NOMO-1 treated with dmso at 0.1 percent for 144 hours (cell line): ENCODE measurements around the gene SEPTIN5.
"Not testable (repeated sequence)": the region's sequence is repeated elsewhere in the genome, so short reads cannot be mapped to it uniquely, and the experiment has no call there.

ENCODE experiments used
- DNase-seq: peaks from one replicate; lab custom pipeline; 2025; ENCODE audit not compliant: unreplicated experiment; lab: John Stamatoyannopoulos, UW

Gene SEPTIN5

DNA sequence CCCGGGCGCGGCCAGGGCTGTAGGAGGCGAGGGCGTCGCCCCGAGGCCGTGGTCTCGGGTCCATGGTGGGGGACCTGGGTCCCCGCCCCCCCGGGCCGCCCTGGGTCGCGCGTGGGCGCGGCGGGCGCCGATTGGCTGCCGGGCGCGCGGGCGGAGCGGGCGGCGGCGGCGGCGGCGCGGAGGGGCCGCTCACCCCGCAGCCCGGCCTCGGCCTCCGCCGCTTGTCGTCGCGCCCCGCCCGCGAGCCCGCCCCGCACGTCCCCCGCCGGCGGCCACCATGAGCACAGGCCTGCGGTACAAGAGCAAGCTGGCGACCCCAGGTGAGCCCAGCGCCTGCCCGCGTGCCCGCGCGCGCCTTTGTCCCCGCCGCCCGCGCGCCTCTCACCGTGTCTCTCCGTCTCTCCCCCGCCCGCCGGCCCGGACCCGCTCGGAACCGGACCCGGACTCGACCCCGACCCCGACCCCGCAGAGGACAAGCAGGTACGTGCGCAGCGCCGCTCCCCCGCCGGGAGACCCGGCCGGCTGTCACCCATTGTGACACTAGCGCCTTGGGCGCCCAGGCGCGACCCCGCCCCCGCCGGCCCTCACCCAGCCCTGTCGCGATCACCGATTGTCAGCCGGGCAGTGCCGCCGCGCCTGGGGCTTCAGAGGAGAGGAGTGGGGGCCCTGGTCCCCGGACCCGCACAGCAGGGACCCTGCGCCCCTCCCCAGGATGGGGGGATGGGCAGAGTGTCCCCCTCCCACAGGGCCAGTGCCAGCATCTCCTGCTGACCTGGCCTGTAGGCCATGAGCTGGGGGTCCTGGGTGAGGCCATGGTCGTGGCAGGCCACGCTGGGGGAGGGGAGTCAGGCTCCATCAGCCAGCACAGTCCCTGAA lies at the start of gene SEPTIN5:
SEPTIN5 (plus strand) TSS at position 192 of the 876 bp plus-strand sequence; CDS start at position 278, 86 bp downstream.
- DNase-seq = no peak

DNA sequence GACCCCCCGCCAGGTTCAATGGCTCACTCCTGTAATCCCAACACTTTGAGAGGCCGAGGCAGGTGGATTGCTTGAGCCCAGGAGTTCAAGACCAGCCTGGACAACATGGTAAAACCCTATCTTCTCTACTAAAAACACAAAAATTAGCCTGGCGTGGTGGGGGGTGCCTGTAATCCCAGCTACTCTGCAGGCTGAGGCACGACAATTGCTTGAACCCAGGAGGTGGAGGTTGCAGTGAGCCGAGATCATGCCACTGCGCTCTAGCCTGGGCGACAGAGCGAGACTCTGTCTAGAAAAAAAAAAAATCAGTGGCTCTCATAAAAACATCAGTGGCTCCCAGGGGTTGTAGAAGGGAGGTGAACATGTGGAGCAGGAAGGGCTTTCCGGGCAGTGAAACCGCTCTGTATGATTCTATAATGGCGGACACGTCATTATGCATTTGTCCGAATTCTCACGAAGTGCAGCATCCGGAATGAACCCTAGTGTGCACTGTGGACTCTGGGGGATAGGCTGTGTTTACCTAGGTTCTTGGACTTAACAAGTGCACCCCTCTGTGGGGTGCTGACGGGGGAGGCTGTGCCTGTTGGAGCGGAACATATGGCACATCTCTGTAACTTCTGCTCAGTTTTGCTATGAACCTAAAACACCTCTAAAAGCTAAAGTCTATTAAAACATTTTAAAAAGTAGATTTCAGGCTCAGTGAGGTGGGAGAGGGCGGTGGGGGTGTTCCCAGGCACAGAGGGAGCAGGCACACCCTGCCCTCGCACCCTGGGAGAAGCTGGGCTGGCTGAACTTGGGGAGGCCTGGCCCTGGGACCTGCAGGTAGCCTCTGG lies 49.1 kb upstream of the SEPTIN5 start:
- no peak for DNase-seq

DNA sequence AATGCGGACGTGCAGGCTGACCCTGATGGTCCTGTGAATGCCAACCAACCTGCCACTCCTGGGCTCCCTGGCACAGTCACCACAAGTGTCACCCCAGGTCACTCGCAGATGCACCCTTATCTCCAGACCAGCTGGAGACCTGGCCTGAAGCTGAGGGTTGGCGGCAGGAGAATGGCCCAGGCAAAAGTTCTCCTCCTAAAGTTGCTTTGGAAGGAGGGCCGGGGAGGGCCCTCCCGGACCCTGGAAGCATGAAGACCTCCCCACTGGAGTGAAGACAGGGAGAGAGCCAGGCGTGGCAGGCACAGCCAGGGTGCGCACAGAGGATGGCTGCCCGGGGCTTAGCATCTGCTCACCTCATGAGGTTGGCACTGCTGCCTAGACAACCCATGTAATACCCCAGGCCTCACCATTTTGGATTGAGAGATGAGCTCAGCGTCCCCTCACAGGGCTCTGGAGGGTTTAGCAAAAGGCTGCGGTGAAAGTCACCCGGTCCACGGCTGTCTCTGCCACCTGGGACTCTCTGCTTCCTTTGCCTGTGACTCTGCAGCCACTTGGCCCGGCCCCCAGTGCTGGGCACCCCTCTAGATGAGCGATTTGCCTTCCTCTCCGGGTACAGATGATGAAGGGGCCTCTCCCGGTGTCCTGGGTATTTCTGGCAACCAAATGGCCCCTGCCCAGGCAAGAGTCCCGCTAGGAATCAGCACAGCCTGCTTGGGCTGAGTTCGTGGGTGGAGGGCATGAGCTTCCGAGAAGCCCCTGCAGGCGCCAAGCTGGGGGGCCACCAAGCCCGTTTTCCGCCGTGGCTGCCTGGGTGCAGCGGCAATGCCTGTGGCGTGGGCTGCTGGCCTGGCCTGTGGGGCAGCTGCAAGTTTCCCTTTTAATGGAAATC lies 48.3 kb upstream of the SEPTIN5 start:
- no peak for DNase-seq

DNA sequence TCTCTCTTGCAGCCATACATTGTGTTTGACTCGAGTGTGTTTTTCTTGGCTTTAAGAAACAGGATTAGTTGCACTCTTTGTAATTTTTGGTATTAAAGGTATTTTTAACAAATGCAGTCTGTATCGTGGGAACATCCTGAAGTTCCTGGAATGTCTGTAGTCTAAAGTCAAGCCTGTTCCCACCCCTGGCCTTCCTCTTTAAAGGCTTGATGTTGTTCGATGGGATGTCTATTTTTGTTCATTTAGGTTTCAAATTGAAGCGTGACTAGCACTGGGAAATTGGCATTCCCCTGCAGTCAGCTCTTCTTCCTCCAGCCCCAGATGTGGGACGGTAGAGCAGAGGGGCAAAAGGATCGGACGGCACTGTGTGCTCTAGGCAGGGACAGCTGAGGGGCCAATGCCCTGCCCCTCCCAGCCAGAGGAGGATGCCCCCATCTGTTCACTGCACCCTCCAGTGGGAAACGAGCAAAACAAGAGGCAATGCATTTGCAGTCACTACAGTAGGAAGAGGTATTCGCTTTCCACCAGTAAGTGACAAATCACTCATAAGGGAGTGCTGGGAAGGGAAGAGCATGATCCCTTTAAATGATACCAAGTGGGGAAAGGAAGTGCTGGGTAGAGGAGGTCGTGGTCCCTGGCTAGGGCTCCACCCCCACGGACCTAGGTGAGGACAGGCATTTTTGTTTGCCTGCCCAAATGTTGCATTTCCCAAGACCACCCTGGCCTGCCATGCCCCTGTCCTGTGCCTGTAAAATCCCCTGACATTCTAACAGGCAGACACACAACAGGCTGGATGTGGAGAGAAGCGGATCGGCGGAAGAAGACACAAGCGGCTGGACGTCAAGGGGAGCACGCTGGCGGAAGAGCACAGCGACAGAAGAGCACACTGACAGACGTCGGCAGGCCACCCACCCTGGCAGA lies 47.4 kb upstream of the SEPTIN5 start:
- DNase-seq = no peak

DNA sequence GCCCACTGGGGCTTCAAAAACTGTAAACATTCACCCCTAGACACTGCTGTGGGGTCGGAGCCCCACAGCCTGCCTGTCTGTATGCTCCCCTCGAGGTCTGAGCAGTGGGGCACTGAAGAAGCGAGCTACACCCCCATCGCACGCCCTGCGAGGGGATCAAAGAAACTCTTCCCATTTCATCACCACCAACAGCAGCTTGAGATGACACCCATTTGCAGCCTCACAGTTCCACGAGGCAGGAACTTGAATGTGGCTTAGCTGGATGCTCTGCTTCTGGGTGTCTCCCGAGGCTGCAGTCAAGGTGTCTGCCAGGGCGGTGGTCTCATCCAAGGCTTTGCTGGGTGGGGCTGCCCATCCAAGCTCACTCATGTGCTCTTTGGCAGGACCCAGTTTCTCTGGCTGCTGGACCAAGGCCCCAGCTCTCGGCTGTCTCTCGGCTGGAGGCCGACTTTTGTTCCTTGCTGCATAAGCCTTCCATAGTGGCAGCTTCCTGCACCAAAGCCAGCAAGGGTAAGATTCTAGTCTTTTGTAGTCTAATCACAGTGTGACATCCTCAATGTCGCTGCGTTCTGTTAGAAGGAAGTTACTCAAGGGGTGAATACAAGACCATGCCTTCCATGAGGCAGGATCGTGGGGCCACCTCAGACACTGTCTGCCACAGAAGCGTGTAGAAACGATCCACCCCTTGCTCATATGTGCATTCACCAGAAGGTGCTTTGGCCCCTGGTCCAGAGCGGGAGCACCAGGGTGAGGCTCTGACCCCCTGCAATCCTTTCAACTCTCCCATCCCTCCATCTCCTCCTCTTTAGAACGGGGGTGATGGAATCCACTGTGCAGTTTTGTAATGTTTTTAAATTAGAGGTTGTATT lies 46.2 kb upstream of the SEPTIN5 start:
- DNase-seq = no peak

DNA sequence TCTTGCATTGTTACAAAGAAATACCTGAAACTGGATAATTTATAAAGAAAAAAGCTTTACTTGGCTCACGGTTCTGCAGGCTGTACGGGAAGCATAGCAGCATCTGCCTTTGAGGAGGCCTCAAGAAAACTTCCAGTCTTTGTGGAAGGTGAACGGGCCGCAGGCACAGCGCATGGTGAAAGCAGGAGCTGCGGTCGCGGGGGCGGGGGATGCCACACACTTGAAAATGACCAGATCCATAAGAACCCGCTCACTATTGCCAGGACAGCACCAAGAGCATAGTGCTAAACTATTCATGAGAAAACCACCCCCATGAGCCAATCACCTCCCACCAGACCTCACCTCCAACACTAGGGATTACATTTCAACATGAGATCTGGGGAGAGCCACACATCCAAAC lies 45.6 kb upstream of the SEPTIN5 start:
- DNase-seq = no peak

DNA sequence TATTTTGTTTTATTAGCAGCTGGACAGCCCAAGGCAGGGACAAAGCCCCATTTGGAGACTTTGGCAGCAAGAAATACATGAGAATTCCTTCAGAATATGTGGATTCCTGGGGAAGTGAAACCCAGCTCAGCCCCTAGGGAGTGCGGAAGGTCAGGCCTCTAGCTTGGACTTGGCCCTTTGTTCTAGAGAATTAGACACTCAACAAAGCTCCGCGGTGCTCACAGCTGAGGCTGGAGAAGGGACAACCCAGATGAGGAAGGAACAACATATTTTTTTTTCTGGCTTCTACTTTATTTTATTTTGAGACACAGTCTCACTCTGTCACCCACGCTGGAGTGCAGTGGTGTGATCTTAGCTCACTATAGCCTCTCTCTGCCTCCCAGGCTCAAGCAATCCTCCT lies 44.7 kb upstream of the SEPTIN5 start:
- DNase-seq = no peak

DNA sequence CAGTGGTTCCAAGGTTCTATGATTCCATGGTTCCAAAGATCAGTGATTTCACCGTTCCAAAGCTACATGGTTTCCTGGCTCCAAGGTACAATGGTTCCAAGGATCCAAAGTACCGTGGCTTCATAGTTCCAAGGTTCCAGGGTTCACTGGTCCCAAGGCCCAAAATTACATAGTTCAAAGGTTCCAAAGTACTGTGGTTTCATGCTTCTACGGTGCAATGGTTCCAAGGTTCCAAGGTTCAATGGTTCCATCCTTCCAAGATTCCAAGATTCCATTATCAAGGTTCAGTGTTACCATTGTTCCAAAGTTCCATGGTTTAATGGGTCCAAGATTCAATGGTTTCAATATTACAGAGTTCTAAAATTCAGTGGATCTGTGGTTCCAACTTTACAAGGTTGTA lies 43.0 kb upstream of the SEPTIN5 start:
- no peak for DNase-seq

DNA sequence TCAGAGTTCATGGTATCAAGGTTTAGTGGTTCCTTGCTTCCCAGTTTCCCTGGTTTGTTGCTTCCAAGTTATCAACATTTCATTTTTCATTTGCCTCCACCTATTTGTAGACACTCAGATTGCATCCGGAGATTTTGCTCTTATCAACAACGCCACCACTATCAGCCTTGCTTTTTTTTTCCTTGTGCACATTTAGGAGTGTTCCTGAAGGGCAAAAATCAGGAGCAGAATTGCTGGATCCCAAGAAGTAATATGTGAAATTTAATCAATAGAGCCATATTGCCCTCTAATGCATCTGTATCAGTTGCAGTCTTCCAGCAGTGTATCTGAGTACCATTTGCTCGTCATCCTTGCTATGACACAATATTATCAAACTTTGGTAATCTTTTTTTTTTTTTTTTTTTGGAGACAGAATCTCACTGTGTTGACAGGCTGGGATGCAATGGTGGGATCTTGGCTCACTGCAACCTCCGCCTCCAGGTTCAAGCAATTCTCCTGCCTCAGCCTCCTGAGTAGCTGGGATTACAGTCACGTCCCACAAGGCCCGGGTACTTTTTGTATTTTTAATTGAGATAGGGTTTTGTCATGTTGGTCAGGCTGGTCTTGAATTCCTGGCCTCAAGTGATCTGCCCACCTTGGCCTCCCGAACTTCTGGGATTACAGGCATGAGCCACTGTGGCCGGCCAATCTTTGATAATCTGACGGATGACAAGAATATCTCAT lies 42.1 kb upstream of the SEPTIN5 start:
- DNase-seq = no peak

DNA sequence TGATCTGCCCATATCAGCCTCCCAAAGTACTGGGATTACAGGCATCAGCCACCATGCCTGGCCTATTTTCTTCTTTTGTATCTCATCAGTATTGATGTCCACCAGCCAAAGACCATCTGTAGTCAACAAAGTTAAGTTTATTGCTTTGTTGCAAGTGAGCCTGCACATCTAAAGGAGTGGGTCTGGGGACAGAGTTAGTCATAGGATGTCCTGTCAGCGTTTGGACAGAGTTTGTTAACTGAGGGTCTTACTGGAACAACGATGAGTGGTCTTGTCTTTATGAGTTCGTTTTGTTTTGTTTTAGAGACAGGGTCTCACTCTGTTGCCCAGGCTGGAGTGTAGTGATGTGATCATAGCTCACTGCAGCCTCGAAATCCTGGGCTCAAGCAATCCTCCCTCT lies 40.6 kb upstream of the SEPTIN5 start:
- DNase-seq = no peak

DNA sequence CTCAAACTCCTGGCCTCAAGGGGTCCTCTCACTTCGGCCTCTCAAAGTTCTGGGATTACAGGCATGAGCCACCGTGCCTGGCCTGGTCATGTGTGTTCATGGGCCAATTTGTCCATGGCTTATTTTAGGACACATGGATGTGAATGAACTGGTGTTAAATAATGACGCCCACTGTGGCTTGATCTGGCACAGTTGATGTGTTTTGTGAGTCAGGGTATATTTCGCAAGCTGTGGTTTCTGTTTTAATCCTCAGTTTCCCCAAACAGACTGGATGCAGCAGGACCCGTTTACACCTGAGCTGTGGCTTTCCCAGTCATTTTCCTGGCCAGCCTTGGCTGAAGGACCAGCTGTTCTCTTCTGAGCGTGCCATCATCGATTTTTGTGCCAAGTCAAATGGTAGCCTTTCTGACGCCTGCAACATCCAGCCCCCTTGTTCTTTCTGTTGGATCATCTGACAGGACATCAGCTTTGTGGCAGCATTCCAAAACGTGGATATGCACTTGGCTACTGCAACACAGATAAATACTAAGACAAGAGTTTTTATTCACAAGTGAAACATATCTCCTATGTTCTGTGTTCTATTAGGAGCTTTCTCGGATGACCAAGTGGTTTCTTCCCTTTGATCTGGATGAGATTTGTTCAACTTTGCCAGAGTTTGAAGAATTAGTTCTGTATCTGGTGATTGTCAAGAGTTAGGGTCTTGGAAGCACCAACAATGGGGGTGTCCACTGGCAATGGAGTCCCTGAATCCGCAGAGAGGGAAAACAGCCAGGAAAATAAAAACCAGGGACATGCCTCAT lies 40.0 kb upstream of the SEPTIN5 start:
- no peak for DNase-seq

DNA sequence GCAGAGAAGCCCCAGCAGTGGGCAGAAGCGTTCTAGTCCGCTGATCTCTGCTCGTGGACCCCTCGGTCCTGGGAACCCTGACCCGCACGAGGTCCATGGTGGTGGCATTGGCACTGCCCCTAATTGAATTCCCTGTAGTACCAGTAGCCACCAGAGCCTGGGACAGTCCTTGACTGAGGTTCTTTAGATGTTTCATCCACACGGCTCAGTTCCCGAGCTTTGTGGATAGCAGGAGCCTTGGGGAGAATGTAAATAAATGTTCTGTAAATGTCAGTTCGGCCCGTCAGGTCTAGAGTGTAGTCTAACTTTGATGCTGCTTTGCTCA lies 39.4 kb upstream of the SEPTIN5 start:
- DNase-seq = no peak

DNA sequence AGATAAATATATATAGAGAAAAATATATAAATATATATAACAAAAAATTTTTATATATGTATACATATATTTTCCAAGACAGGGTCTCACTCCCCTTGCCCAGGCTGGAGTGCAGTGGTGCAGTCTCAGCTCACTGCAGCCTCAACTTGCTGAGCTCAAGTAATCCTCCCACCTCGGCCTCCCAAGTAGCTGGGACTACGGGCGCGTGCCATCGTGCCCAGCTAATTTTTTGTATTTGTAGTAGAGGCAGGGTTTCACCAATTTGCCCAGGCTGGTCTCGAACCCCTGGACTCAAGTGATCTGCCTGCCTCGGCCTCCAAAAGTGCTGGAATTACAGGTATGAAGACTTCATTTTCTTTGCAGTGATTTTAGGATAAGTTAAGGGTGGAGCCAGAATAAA lies 38.9 kb upstream of the SEPTIN5 start:
- no peak for DNase-seq

DNA sequence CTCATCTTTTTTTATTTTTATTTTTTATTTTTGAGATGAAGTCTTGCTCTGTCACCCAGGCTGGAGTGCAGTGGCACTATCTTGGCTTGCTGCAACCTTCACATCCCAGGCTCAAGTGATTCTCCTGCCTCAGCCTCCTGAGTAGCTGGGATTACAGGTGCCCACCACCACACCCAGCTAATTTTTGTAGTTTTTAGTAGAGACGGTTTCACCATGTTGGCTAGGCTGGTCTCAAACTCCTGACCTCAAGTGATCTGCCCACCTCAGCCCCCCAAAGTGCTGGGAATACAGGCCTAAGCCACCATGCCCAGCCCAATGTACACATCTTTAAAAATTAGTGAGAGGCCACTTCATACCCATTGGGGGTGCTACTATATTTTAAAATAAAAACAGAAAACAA lies 37.9 kb upstream of the SEPTIN5 start:
- not testable (repeated sequence) for DNase-seq

DNA sequence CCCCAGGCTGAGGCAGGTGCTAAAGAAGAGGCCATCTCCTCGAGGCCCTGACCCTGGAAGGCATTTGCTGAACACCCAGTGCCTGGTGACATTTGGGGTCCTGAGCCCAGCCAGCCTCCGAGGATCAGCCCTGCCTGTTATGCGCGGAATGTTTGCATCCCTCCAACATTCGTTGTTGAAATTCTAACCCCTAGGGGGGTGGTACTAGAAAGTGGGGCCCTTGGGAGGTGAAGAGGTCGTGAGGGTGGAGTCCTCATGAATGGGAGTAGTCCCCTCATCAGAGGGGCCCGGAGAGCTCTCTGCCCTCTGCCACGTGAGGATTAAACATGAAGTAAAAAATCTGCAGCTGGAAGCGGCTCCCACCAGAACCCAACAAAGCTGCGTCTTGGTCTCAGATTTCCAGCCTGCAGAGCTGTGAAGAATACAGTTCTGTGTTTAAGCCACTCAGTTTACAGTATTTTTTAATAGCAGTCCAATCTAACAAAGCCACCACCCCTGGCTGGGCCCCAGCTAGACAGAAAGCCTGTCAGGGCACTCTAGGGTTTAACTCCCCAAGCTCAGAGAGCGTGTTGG lies 35.3 kb upstream of the SEPTIN5 start:
- DNase-seq = no peak

DNA sequence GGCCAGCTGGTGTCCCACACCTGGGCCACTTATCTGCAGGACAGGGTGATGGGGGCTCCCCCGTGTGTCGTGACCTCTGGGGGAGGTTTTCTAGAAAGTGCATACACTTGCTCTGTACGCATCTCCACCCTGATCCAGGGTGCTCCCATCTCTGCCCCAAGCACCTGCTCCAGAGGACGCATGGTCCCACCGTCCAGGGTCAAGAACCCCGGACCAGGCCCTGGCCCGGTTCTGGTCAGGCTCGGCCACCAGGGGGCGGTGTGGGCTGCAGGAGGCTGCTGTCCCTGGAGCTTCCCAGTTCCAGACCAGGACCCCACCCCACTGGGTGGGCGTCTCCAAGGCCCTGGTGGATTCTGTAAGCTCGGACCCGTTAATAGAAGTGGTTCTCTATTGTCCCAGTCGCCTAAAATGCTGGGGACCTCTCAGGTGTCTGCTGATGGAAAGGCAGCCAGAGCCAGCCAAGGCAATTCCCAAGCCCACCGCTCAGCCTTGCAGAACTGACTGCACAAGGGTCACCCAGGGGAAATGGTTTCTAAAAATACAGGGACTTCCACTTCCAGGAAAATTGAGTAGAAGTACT lies 34.7 kb upstream of the SEPTIN5 start:
- DNase-seq = no peak

DNA sequence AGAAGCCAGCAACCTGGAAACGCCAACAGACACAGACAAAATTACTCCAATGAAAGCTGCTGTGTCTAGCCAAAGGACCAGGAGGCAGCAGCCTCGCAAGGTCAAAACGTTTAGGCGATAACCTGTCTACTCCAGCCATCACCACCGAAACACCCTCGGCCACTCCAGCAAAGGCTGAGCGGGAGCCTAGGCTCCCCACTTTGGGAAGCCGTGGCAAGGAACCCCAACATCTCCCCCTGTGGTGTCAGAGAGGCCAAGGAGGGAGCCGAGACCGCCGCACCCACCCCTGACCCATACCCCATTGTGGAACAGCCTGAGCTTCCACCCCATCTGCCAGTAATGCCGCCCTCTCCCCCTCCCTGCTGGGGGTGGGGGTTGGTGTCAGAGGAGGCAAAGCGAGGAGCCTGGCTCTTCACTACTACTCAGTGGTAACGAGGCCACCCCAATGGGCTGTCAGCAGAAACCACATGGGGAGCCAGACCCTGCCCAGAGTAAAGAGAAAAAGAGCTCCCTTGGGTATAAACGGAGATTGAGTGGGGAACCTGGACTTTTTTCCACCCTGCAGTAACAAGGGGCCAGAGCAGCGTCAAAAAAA lies 33.9 kb upstream of the SEPTIN5 start:
- no peak for DNase-seq
